Prostate gland (tissue), 2 donors: ENCODE results near the gene ANKRD55.

Source experiments
- CTCF ChIP-seq, 4 experiments: fragments of 200-600 bp in 2 of 4; fragments of 450-650 bp in 2 of 4; sonication (generic) in 2 of 4; IDR thresholded peaks; 1 replicate in 3 of 4; 2 replicates in 1 of 4; pipeline ENCODE4 v1.5.1; 2016 to 2019; ENCODE audit warnings: antibody characterized with exemption in 4 of 4, mild to moderate bottlenecking in 2 of 4, moderate library complexity in 2 of 4
- POLR2A ChIP-seq: fragments of 450-650 bp; IDR thresholded peaks from one replicate; pipeline ENCODE4 v1.6.1; 2016; ENCODE audit warnings: antibody characterized with exemption, mild to moderate bottlenecking
- POLR2AphosphoS5 ChIP-seq: sonication (generic); formaldehyde crosslinking; IDR thresholded peaks from one replicate; pipeline ENCODE4 v1.6.1; 2017; ENCODE audit warnings: antibody characterized with exemption

- no peak for TF ChIP-seq POLR2A
- no peak for TF ChIP-seq CTCF (IDR thresholded peaks at IDR 0.05)
- TF ChIP-seq POLR2AphosphoS5 = no peak
Observed at GRCh38 chr5:56190497-56190896, 42.6 kb downstream of the ANKRD55 start.
